SK-N-MC (cell line): ENCODE results near the gene NPHP3.

Experiments used
- EZH2 ChIP-seq: fragments of 200-600 bp; sonication (generic); IDR thresholded peaks from one replicate; pipeline ENCODE4 v1.6.1; 2017; ENCODE audit warnings: antibody characterized with exemption
- POLR2AphosphoS5 ChIP-seq: IDR thresholded peaks from 2 replicates; pipeline ENCODE4 v1.6.1; 2012; ENCODE audit warnings: mild to moderate bottlenecking, low read depth, low read length, borderline replicate concordance

DNA sequence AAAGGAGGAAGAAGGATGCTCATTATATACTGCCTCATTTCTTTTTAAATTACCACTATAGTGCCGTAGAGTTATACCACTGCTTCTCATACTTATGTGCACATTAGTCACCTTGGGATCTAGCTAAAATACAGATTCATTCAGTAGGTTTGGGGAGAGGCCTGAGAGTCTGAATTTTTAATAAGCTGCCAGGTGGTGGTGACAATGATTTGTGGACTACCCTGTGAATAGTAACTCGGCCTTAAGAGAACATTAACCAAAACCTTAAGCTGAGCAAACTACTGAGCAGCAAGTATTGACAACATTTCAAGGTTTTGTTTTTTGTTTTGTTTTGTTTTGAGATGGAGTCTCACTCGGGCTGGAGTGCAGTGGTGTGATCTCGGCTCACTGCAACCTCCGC, 42.3 kb downstream of the NPHP3 start:
- TF ChIP-seq POLR2AphosphoS5, result no peak
- TF ChIP-seq EZH2, result no peak
